ENCODE measurements around the gene RAB31. TPM values are rescaled to one million over a fixed set of nuclear protein-coding genes. Genes with fewer than 3 reads are reported as not detected.
A peak's percentile ranks its signal among the peaks of the same experiment; 100 is the strongest.

RAB31 gene
- total RNA-seq, 3 donors from 2014 or later = 22.4 to 110 (median 32.4) TPM

- no peak for DNase-seq (ENCODE audit: low spot score in 2 of 2)
- peak overlapping the region in 1 of 2 donors; percentile 44 for H3K27ac ChIP-seq
- intact Hi-C loops (cut with DNase I; ENCODE audit: low total_unique reads) = no loop called here
- H3K36me3 ChIP-seq = no peaks in the 10 kb centered on the region
- H3K9me3 ChIP-seq = no peaks in the 10 kb centered on the region
- no peaks in the 10 kb centered on the region for H3K4me1 ChIP-seq
- no peaks in the 10 kb centered on the region for H3K27me3 ChIP-seq
- no peak for TF ChIP-seq POLR2AphosphoS5 (IDR thresholded peaks at IDR 0.05)
- TF ChIP-seq POLR2A (IDR thresholded peaks at IDR 0.05) = no peak
- TF ChIP-seq CTCF (IDR thresholded peaks at IDR 0.05) = no peak
- no peak overlapping the region for H3K4me3 ChIP-seq
Measured at GRCh38 chr18:9756933-9757470, 48.9 kb downstream of the RAB31 start.

GRCh38 chr18:9757827-9758621 is 49.9 kb downstream of the RAB31 start:
- intact Hi-C loops (cut with DNase I; ENCODE audit: low total_unique reads) = no loop called here
- Histone ChIP-seq H3K4me3 (no peak overlapping the region), H3K4me1 (no peaks in the 10 kb centered on the region), H3K9me3 (peaks cover 0 to 4% of the 10 kb centered on the region in 2 donors), H3K36me3 (no peaks in the 10 kb centered on the region), H3K27ac (peak overlapping the region in 1 of 2 donors; percentile 44), H3K27me3 (no peaks in the 10 kb centered on the region)
- TF ChIP-seq CTCF (IDR thresholded peaks at IDR 0.05) (no peak), POLR2AphosphoS5 (IDR thresholded peaks at IDR 0.05) (no peak), POLR2A (IDR thresholded peaks at IDR 0.05) (no peak)
- no peak for DNase-seq (ENCODE audit: low spot score in 2 of 2)

- TF ChIP-seq POLR2AphosphoS5 (IDR thresholded peaks at IDR 0.05) (no peak), CTCF (IDR thresholded peaks at IDR 0.05) (no peak), POLR2A (IDR thresholded peaks at IDR 0.05) (no peak)
- Histone ChIP-seq H3K4me1 (no peaks in the 10 kb centered on the region), H3K27ac (no peak overlapping the region), H3K36me3 (no peaks in the 10 kb centered on the region), H3K27me3 (no peaks in the 10 kb centered on the region), H3K9me3 (peaks cover 0 to 4% of the 10 kb centered on the region in 2 donors), H3K4me3 (no peak overlapping the region)
- DNase-seq (ENCODE audit: low spot score in 2 of 2) = no peak
- intact Hi-C loops (cut with DNase I; ENCODE audit: low total_unique reads) = no loop called here
Measured at GRCh38 chr18:9758624-9759075, 50.5 kb downstream of the RAB31 start.

- intact Hi-C loops (cut with DNase I; ENCODE audit: low total_unique reads) = no loop called here
- Histone ChIP-seq H3K4me1 (no peaks in the 10 kb centered on the region), H3K27ac (no peak overlapping the region), H3K27me3 (no peaks in the 10 kb centered on the region), H3K9me3 (peaks cover 0 to 4% of the 10 kb centered on the region in 2 donors), H3K4me3 (no peak overlapping the region), H3K36me3 (no peaks in the 10 kb centered on the region)
- DNase-seq (ENCODE audit: low spot score in 2 of 2) = no peak
- no peak for TF ChIP-seq POLR2AphosphoS5 (IDR thresholded peaks at IDR 0.05)
- no peak for TF ChIP-seq CTCF (IDR thresholded peaks at IDR 0.05)
- no peak for TF ChIP-seq POLR2A (IDR thresholded peaks at IDR 0.05)
Measured at GRCh38 chr18:9760641-9761040, 52.5 kb downstream of the RAB31 start.

GRCh38 chr18:9762526-9762925 is 54.4 kb downstream of the RAB31 start:
- DNase-seq (ENCODE audit: low spot score in 2 of 2) = no peak
- H3K9me3 ChIP-seq = peaks cover 0 to 4% of the 10 kb centered on the region in 2 donors
- H3K36me3 ChIP-seq = no peaks in the 10 kb centered on the region
- no peak for TF ChIP-seq POLR2AphosphoS5 (IDR thresholded peaks at IDR 0.05)
- no peak for TF ChIP-seq CTCF (IDR thresholded peaks at IDR 0.05)
- no peak for TF ChIP-seq POLR2A (IDR thresholded peaks at IDR 0.05)
- no peaks in the 10 kb centered on the region for H3K4me1 ChIP-seq
- H3K27me3 ChIP-seq = no peaks in the 10 kb centered on the region
- intact Hi-C loops (cut with DNase I; ENCODE audit: low total_unique reads) = no loop called here
- H3K4me3 ChIP-seq = no peak overlapping the region
- no peak overlapping the region for H3K27ac ChIP-seq

Measured in breast epithelium (tissue), 4 donors.